Neural cell (in vitro differentiated cells): ENCODE results near the gene ZNF281. TPM values are rescaled to one million over a fixed set of nuclear protein-coding genes. Genes with fewer than 3 reads are reported as not detected.

Experiments
- H2AFZ ChIP-seq: fragments of 200-600, 300-800 bp; sonication (generic), shearing (Covaris generic); 2 replicates; pipeline ENCODE4 v1.6.0; 2014; ENCODE audit warnings: low read depth, mild to moderate bottlenecking, antibody characterized with exemption, low read length, moderate library complexity
- H3F3A ChIP-seq: fragments of 200-600 bp; shearing (Covaris generic); 2 replicates; pipeline ENCODE4 v1.6.1; 2016; ENCODE audit warnings: mild to moderate bottlenecking, moderate library complexity, mixed read lengths, antibody characterized with exemption, low read length; ENCODE audit not compliant: insufficient read depth, poor library complexity, severe bottlenecking
- H3K27ac ChIP-seq: fragments of 200-600, 300-800 bp; sonication (generic), shearing (Covaris generic); 2 replicates; pipeline ENCODE4 v1.5.1; 2014; ENCODE audit warnings: mild to moderate bottlenecking, low read length, moderate library complexity
- H3K27me3 ChIP-seq: fragments of 300-800, 200-600 bp; sonication (generic), shearing (Covaris generic); 2 replicates; pipeline ENCODE4 v1.6.0; 2014; ENCODE audit warnings: mild to moderate bottlenecking, low read depth, low read length, moderate library complexity; ENCODE audit not compliant: insufficient read depth
- H3K36me3 ChIP-seq: fragments of 300-800, 200-600 bp; sonication (generic), shearing (Covaris generic); 2 replicates; pipeline ENCODE4 v1.5.1; 2014; ENCODE audit warnings: mild to moderate bottlenecking, antibody characterized with exemption, low read length, moderate library complexity; ENCODE audit not compliant: insufficient read depth
- H3K4me2 ChIP-seq: fragments of 300-800, 200-600 bp; sonication (generic), shearing (Covaris generic); 2 replicates; pipeline ENCODE4 v1.6.0; 2014; ENCODE audit warnings: mild to moderate bottlenecking, low read length
- H3K4me3 ChIP-seq: fragments of 300-800, 200-600 bp; sonication (generic), shearing (Covaris generic); 2 replicates; pipeline ENCODE4 v1.5.1; 2014; ENCODE audit warnings: mild to moderate bottlenecking, low read length, moderate library complexity
- H3K79me2 ChIP-seq: fragments of 200-600 bp; shearing (Covaris generic); replicated peaks from 2 replicates; pipeline ENCODE4 v1.6.0; 2014; ENCODE audit warnings: mild to moderate bottlenecking, low read length, moderate library complexity; ENCODE audit not compliant: insufficient read depth
- H3K9ac ChIP-seq: fragments of 300-800, 200-600 bp; sonication (generic), shearing (Covaris generic); 2 replicates; pipeline ENCODE4 v1.6.1; 2016; ENCODE audit warnings: mild to moderate bottlenecking, low read length, mixed read lengths
- H3K9me2 ChIP-seq: fragments of 200-600 bp; shearing (Covaris generic); 2 replicates; pipeline ENCODE4 v1.6.1; 2016; ENCODE audit warnings: mild to moderate bottlenecking, low read length, mixed read lengths; ENCODE audit not compliant: insufficient read depth
- H3K9me3 ChIP-seq: fragments of 200-600, 300-800 bp; sonication (generic), shearing (Covaris generic); 2 replicates; pipeline ENCODE4 v1.6.1; 2016; ENCODE audit warnings: mild to moderate bottlenecking, mixed run types, low read length, moderate library complexity, mixed read lengths
- H4K20me1 ChIP-seq: fragments of 200-600 bp; shearing (Covaris generic); 2 replicates; pipeline ENCODE4 v1.6.1; 2016; ENCODE audit warnings: mild to moderate bottlenecking, mixed run types; ENCODE audit not compliant: insufficient read depth
- EP300 ChIP-seq: fragments of 450-650 bp; conservative IDR thresholded peaks from 2 replicates; pipeline ENCODE4 v1.6.1; 2014; ENCODE audit warnings: antibody characterized with exemption, mild to moderate bottlenecking, moderate library complexity; ENCODE audit not compliant: poor library complexity, severe bottlenecking
- EZH2 ChIP-seq: fragments of 200-600, 300-800 bp; shearing (Covaris generic), sonication (generic); IDR thresholded peaks from 2 replicates; pipeline ENCODE4 v1.6.1; 2014; ENCODE audit warnings: antibody characterized with exemption, low read length, borderline replicate concordance, mild to moderate bottlenecking; ENCODE audit not compliant: insufficient read depth, poor library complexity, severe bottlenecking
- MXI1 ChIP-seq: fragments of 450-650 bp; conservative IDR thresholded peaks from 2 replicates; pipeline ENCODE4 v1.6.1; 2014; ENCODE audit warnings: antibody characterized with exemption, mild to moderate bottlenecking; ENCODE audit not compliant: poor library complexity, severe bottlenecking
- POLR2AphosphoS5 ChIP-seq: IDR thresholded peaks from 2 replicates; pipeline ENCODE4 v1.6.1; 2012
- RAD21 ChIP-seq: fragments of 450-650 bp; conservative IDR thresholded peaks from 2 replicates; pipeline ENCODE4 v1.6.1; 2014; ENCODE audit warnings: antibody characterized with exemption, mild to moderate bottlenecking, moderate library complexity
- SMC3 ChIP-seq: fragments of 450-650 bp; conservative IDR thresholded peaks from 2 replicates; pipeline ENCODE4 v1.6.1; 2014; ENCODE audit warnings: antibody characterized with exemption, mild to moderate bottlenecking, moderate library complexity; ENCODE audit not compliant: poor library complexity
- TAF1 ChIP-seq: IDR thresholded peaks from 2 replicates; pipeline ENCODE4 v1.6.1; 2012; ENCODE audit warnings: low read depth
- polyA plus RNA-seq: library from polyadenylated mRNA; depleted of rRNA; stranded (reverse); fragments of >200 nt; gene quantifications from 2 replicates; pipeline ENCODE4 v1.2.3, GENCODE V29; 2014
- TF ChIP-seq, protein P1 (sequence below): fragments of 450-650 bp; IDR thresholded peaks from 2 replicates; pipeline ENCODE4 v1.5.1; 2014; ENCODE audit warnings: antibody characterized with exemption, mild to moderate bottlenecking, moderate library complexity; ENCODE audit not compliant: poor library complexity, severe bottlenecking
- TF ChIP-seq, protein P2 (sequence below): IDR thresholded peaks from 2 replicates; pipeline ENCODE4 v1.6.1; 2012; ENCODE audit warnings: borderline replicate concordance

ZNF281 gene
- polyA plus RNA-seq, 1 donor from 2014 or later, result 23.9 TPM

DNA sequence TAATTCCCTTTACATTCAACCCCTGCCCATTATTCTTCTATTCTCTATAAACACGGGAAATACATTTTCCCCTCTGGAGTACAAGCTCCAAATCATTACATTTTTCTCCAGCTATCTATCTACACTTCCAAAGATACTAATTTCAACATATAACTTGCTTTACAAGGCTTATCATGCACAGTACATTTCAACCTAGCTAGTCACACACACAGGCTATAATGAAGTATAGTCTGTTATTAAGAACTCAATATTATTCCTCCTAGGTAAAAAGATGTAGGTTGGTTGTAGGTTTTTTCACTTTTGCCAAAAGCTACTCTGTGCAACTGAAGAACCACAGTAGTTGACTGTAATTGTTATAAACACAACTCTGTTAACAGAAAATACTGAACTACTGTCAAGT, 8.1 kb downstream of the ZNF281 start:
- Histone ChIP-seq H3F3A (no peaks in the 10 kb centered on the region), H3K9ac (no peak overlapping the region), H3K9me2 (no peaks in the 10 kb centered on the region), H3K36me3 (peaks cover 14% of the 10 kb centered on the region), H4K20me1 (no peaks in the 10 kb centered on the region), H3K27ac (no peak overlapping the region), H3K4me3 (no peak overlapping the region), H3K9me3 (no peaks in the 10 kb centered on the region), H3K79me2 (peaks cover 16% of the 10 kb centered on the region), H3K27me3 (no peaks in the 10 kb centered on the region), H3K4me2 (no peak overlapping the region), H2AFZ (no peak overlapping the region)
- TF ChIP-seq MXI1 (no peak), TAF1 (no peak), EP300 (no peak), SMC3 (no peak), EZH2 (no peak), POLR2AphosphoS5 (no peak)

DNA sequence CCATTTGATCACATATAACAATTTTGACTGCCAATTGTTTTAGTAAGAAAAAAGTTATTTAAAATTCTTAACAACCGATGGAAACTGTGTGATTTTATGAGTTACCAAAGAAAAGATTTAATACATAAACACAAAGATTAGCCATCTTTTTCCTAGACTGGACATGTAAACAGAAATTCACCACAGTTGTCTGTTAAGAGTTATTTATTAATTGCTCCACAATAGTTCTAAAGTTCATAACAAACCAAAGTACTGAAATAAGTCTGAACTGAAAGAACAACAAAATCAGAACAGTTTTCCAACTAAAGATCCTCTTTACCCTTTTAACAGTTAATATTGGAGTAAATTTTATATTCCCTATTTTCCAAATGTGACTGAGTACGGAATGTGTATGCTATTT, 8.6 kb downstream of the ZNF281 start:
- no peaks in the 10 kb centered on the region for H3F3A ChIP-seq
- H4K20me1 ChIP-seq, result no peaks in the 10 kb centered on the region
- no peaks in the 10 kb centered on the region for H3K9me2 ChIP-seq
- H3K4me2 ChIP-seq, result no peak overlapping the region
- H3K79me2 ChIP-seq, result peaks cover 12% of the 10 kb centered on the region
- H3K27ac ChIP-seq, result no peak overlapping the region
- no peaks in the 10 kb centered on the region for H3K9me3 ChIP-seq
- no peak overlapping the region for H2AFZ ChIP-seq
- TF ChIP-seq TAF1 (no peak), POLR2AphosphoS5 (no peak), EP300 (no peak), RAD21 (no peak), MXI1 (no peak)
- TF ChIP-seq, protein P1, sequence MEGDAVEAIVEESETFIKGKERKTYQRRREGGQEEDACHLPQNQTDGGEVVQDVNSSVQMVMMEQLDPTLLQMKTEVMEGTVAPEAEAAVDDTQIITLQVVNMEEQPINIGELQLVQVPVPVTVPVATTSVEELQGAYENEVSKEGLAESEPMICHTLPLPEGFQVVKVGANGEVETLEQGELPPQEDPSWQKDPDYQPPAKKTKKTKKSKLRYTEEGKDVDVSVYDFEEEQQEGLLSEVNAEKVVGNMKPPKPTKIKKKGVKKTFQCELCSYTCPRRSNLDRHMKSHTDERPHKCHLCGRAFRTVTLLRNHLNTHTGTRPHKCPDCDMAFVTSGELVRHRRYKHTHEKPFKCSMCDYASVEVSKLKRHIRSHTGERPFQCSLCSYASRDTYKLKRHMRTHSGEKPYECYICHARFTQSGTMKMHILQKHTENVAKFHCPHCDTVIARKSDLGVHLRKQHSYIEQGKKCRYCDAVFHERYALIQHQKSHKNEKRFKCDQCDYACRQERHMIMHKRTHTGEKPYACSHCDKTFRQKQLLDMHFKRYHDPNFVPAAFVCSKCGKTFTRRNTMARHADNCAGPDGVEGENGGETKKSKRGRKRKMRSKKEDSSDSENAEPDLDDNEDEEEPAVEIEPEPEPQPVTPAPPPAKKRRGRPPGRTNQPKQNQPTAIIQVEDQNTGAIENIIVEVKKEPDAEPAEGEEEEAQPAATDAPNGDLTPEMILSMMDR, result no peak
- TF ChIP-seq, protein P2, sequence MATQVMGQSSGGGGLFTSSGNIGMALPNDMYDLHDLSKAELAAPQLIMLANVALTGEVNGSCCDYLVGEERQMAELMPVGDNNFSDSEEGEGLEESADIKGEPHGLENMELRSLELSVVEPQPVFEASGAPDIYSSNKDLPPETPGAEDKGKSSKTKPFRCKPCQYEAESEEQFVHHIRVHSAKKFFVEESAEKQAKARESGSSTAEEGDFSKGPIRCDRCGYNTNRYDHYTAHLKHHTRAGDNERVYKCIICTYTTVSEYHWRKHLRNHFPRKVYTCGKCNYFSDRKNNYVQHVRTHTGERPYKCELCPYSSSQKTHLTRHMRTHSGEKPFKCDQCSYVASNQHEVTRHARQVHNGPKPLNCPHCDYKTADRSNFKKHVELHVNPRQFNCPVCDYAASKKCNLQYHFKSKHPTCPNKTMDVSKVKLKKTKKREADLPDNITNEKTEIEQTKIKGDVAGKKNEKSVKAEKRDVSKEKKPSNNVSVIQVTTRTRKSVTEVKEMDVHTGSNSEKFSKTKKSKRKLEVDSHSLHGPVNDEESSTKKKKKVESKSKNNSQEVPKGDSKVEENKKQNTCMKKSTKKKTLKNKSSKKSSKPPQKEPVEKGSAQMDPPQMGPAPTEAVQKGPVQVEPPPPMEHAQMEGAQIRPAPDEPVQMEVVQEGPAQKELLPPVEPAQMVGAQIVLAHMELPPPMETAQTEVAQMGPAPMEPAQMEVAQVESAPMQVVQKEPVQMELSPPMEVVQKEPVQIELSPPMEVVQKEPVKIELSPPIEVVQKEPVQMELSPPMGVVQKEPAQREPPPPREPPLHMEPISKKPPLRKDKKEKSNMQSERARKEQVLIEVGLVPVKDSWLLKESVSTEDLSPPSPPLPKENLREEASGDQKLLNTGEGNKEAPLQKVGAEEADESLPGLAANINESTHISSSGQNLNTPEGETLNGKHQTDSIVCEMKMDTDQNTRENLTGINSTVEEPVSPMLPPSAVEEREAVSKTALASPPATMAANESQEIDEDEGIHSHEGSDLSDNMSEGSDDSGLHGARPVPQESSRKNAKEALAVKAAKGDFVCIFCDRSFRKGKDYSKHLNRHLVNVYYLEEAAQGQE, result no peak
- no peak overlapping the region for H3K9ac ChIP-seq
- no peaks in the 10 kb centered on the region for H3K27me3 ChIP-seq
- no peak overlapping the region for H3K4me3 ChIP-seq
- peaks cover 10% of the 10 kb centered on the region for H3K36me3 ChIP-seq

DNA sequence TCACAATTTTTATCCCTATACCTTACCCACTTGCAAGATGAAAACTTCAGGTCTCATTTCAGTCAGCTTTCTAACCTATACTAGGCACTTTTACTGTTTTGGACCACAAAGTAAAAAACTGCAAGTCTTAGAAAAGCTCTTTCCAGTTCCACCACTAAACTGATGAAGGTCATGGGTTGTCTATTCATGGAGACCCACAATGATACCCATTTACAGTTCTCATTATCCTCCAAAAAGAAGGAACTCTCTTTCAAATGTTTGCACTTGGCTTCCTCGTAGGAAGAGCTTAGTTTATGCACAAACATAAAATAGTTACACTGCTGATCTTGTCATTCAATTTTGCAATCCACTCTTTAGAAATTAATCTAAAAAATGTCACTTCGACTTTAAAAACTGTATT, 9.3 kb downstream of the ZNF281 start:
- no peak overlapping the region for H3K27ac ChIP-seq
- H3K4me2 ChIP-seq, result no peak overlapping the region
- no peak overlapping the region for H2AFZ ChIP-seq
- no peaks in the 10 kb centered on the region for H3K9me3 ChIP-seq
- H3K27me3 ChIP-seq, result no peaks in the 10 kb centered on the region
- no peaks in the 10 kb centered on the region for H3K9me2 ChIP-seq
- no peak overlapping the region for H3K9ac ChIP-seq
- H3K4me3 ChIP-seq, result no peak overlapping the region
- H3F3A ChIP-seq, result no peaks in the 10 kb centered on the region
- peaks cover 3% of the 10 kb centered on the region for H3K36me3 ChIP-seq
- TF ChIP-seq SMC3 (no peak), POLR2AphosphoS5 (no peak), EP300 (no peak), TAF1 (no peak), RAD21 (no peak), MXI1 (no peak), EZH2 (no peak)
- TF ChIP-seq, protein P2, result no peak
- TF ChIP-seq, protein P1, result no peak
- H4K20me1 ChIP-seq, result no peaks in the 10 kb centered on the region
- peaks cover 5% of the 10 kb centered on the region for H3K79me2 ChIP-seq
